SK-N-SH (cell line): Measurements from ENCODE around the gene ERC1.

Experiments
- CTCF ChIP-seq: fragments of 200-600 bp; sonication (generic); IDR thresholded peaks from 2 replicates; pipeline ENCODE4 v1.6.1; 2017; ENCODE audit warnings: antibody characterized with exemption, mild to moderate bottlenecking, moderate library complexity
- EZH2phosphoT487 ChIP-seq: fragments of 200-600 bp; sonication (generic); IDR thresholded peaks from 2 replicates; pipeline ENCODE4 v1.6.1; 2017; ENCODE audit warnings: low read depth, mixed run types, mild to moderate bottlenecking, antibody characterized with exemption, moderate library complexity, borderline replicate concordance
- FOXM1 ChIP-seq: IDR thresholded peaks from 2 replicates; pipeline ENCODE4 v1.4.0; 2012; ENCODE audit warnings: low read depth, mild to moderate bottlenecking
- GABPA ChIP-seq: IDR thresholded peaks from 2 replicates; pipeline ENCODE4 v1.4.0; 2012; ENCODE audit warnings: low read depth, mild to moderate bottlenecking
- GATA2 ChIP-seq: sonication (generic); formaldehyde crosslinking; IDR thresholded peaks from 2 replicates; pipeline ENCODE4 v1.5.0; 2020; ENCODE audit warnings: mild to moderate bottlenecking, missing genetic modification reagents
- REST ChIP-seq: IDR thresholded peaks from 2 replicates; pipeline ENCODE4 v1.6.1; 2012; ENCODE audit warnings: mild to moderate bottlenecking, low read depth, low read length, moderate library complexity
- USF2 ChIP-seq: fragments of 150-350 bp; IDR thresholded peaks from 2 replicates; pipeline ENCODE4 v1.6.1; 2017; ENCODE audit warnings: antibody characterized with exemption, low read length, low read depth, borderline replicate concordance

- TF ChIP-seq CTCF (no peak), USF2 (no peak), GABPA (no peak), GATA2 (CRISPR knock-in tag) (no peak), REST (no peak), FOXM1 (no peak), EZH2phosphoT487 (no peak)
Observed at GRCh38 chr12:1246637-1247036, 255.6 kb downstream of the ERC1 start.
